HG02610 (cell line): ENCODE results near the gene SH3PXD2A.

Source experiments
- ATAC-seq: cut with Tn5 transposase; IDR thresholded peaks from one replicate; pipeline ENCODE4 v1.9.1; 2021; ENCODE audit warnings: mild to moderate bottlenecking, moderate library complexity; ENCODE audit not compliant: unreplicated experiment

SH3PXD2A gene

GRCh38 chr10:103553743-103554487, 301.5 kb downstream of the SH3PXD2A start:
- ATAC-seq, result no peak

- ATAC-seq, result no peak
These were observed 302.3 kb downstream of the SH3PXD2A start for GRCh38 chr10:103552856-103553742.

GRCh38 chr10:103551619-103552602, 303.5 kb downstream of the SH3PXD2A start:
- no peak for ATAC-seq

GRCh38 chr10:103550229-103550628, 305.1 kb downstream of the SH3PXD2A start:
- ATAC-seq, result no peak

GRCh38 chr10:103549349-103549685, 306.1 kb downstream of the SH3PXD2A start:
- ATAC-seq, result no peak

- no peak for ATAC-seq
These were observed 306.6 kb downstream of the SH3PXD2A start for GRCh38 chr10:103548581-103549348.

GRCh38 chr10:103548006-103548405, 307.4 kb downstream of the SH3PXD2A start:
- ATAC-seq, result no peak

GRCh38 chr10:103547391-103547946, 307.9 kb downstream of the SH3PXD2A start:
- no peak for ATAC-seq

GRCh38 chr10:103546401-103546800, 309.0 kb downstream of the SH3PXD2A start:
- ATAC-seq, result no peak

- no peak for ATAC-seq
These were observed 309.6 kb downstream of the SH3PXD2A start for GRCh38 chr10:103545771-103546281.

GRCh38 chr10:103545366-103545765, 310.0 kb downstream of the SH3PXD2A start:
- ATAC-seq, result no peak

- ATAC-seq, result no peak
These were observed 310.6 kb downstream of the SH3PXD2A start for GRCh38 chr10:103544657-103545310.
